Measurements from ENCODE around the gene ANKK1.

- TF ChIP-seq EZH2 (IDR thresholded peaks at IDR 0.05) (no peak), POLR2AphosphoS5 (IDR thresholded peaks at IDR 0.05; ENCODE audit: borderline replicate concordance, low read depth, low read length) (no peak), FOXP2 (optimal IDR thresholded peaks at IDR 0.05; ENCODE audit: control extremely low read depth, extremely low read length, insufficient read depth) (no peak)
Measured at GRCh38 chr11:113365895-113366294, 21.7 kb upstream of the ANKK1 start.
